OCI-LY7 (cell line): ENCODE measurements around the gene CCL14. TPM values are rescaled to one million over a fixed set of nuclear protein-coding genes. Genes with fewer than 3 reads are reported as not detected.

ENCODE experiments used
- BruUV-seq: library from RNA; stranded (reverse); fragments of 400-500 nt; replicated peaks from 2 replicates; lab custom pipeline; 2021; lab: Mats Ljungman, UMichigan
- CTCF ChIA-PET: fragments of 300-600 bp; sonication (Branson Sonifier 250); formaldehyde crosslinking; loops from one replicate; lab custom pipeline; 2022; ENCODE audit warnings: antibody characterized with exemption; ENCODE audit not compliant: unreplicated experiment; lab: Charles Lee
- POLR2A ChIA-PET: fragments of 300-600 bp; sonication (Branson Sonifier 250); formaldehyde crosslinking; loops from one replicate; lab custom pipeline; 2022; ENCODE audit warnings: antibody characterized with exemption; lab: Charles Lee
- DNase-seq: peaks from one replicate; pipeline ENCODE4 v3.0.0-alpha.2; 2015; ENCODE audit warnings: low spot score
- H2AFZ ChIP-seq: fragments of 200-600 bp; sonication (generic), shearing (Covaris generic); 2 replicates; pipeline ENCODE4 v1.6.1; 2014; ENCODE audit warnings: mild to moderate bottlenecking, antibody characterized with exemption, low read length, moderate library complexity
- H3K27ac ChIP-seq: fragments of 200-600 bp; sonication (generic); 2 replicates; pipeline ENCODE4 v1.5.1; 2014; ENCODE audit warnings: mixed run types, low read depth, mild to moderate bottlenecking, moderate library complexity, low read length, inconsistent platforms; ENCODE audit not compliant: poor library complexity, severe bottlenecking
- H3K36me3 ChIP-seq: fragments of 200-600 bp; sonication (generic); 2 replicates; pipeline ENCODE4 v1.6.1; 2014; ENCODE audit warnings: mild to moderate bottlenecking, antibody characterized with exemption, low read length, moderate library complexity, mixed read lengths; ENCODE audit not compliant: insufficient read depth
- H3K4me1 ChIP-seq: fragments of 200-600 bp; sonication (generic); 2 replicates; pipeline ENCODE4 v1.5.1; 2014; ENCODE audit warnings: mild to moderate bottlenecking, low read length; ENCODE audit not compliant: insufficient read depth, poor library complexity, severe bottlenecking
- H3K4me2 ChIP-seq: fragments of 200-600 bp; sonication (generic); 2 replicates; pipeline ENCODE4 v1.6.1; 2014; ENCODE audit warnings: mild to moderate bottlenecking, low read length
- H3K4me3 ChIP-seq: fragments of 200-600 bp; sonication (generic); 2 replicates; pipeline ENCODE4 v1.5.1; 2014; ENCODE audit warnings: mild to moderate bottlenecking, low read depth, low read length; ENCODE audit not compliant: poor library complexity, severe bottlenecking
- H3K79me2 ChIP-seq: fragments of 200-600 bp; sonication (generic); 2 replicates; pipeline ENCODE4 v1.6.1; 2016; ENCODE audit warnings: low read depth, mild to moderate bottlenecking, low read length, moderate library complexity, mixed read lengths; ENCODE audit not compliant: insufficient read depth
- H3K9me2 ChIP-seq: fragments of 200-600 bp; sonication (generic); 2 replicates; pipeline ENCODE4 v1.6.1; 2016; ENCODE audit warnings: mild to moderate bottlenecking, low read length, mixed read lengths; ENCODE audit not compliant: insufficient read depth
- H3K9me3 ChIP-seq: fragments of 200-600 bp; sonication (generic); 2 replicates; pipeline ENCODE4 v1.6.1; 2014; ENCODE audit warnings: mild to moderate bottlenecking, mixed run types, low read length, mixed read lengths
- H4K20me1 ChIP-seq: fragments of 200-600 bp; sonication (generic); 2 replicates; pipeline ENCODE4 v1.6.1; 2014; ENCODE audit warnings: mild to moderate bottlenecking, antibody characterized with exemption, low read length, moderate library complexity, mixed read lengths; ENCODE audit not compliant: insufficient read depth
- CTCF ChIP-seq: fragments of 200-600 bp; sonication (generic); conservative IDR thresholded peaks from 2 replicates; pipeline ENCODE4 v1.5.1; 2014; ENCODE audit warnings: mild to moderate bottlenecking, antibody characterized with exemption, low read length, moderate library complexity, mixed read lengths
- EZH2phosphoT487 ChIP-seq: fragments of 200-600 bp; sonication (generic); IDR thresholded peaks from 2 replicates; pipeline ENCODE4 v1.6.1; 2018; ENCODE audit warnings: low read depth, borderline replicate concordance, mild to moderate bottlenecking, mixed run types, antibody characterized with exemption, low read length, moderate library complexity, mixed read lengths
- intact Hi-C: fragments of 100-400 bp; cut with micrococcal nuclease; formaldehyde crosslinking; loops from one replicate; pipeline ENCODE4 v1.10.0; 2022; ENCODE audit not compliant: unreplicated experiment
- total RNA-seq, 2 experiments: library from RNA; depleted of rRNA in 1 of 2; stranded (reverse); fragments of >200 nt in 1 of 2; shearing (Covaris generic) in 1 of 2; gene quantifications; 2 replicates each; pipeline ENCODE4 v1.2.3, GENCODE V29; 2014 to 2022

The CCL14 gene
- total RNA-seq, 2 experiments from 2014 or later, result not detected

GRCh38 chr17:35949401-35949800, 37.1 kb downstream of the CCL14 start:
- no peak for TF ChIP-seq EZH2phosphoT487
- no peak overlapping the region for H2AFZ ChIP-seq
- no peaks in the 10 kb centered on the region for H3K4me1 ChIP-seq
- no peak overlapping the region for H3K27ac ChIP-seq
- ChIA-PET CTCF (interaction anchor here (1.2 kb wide), 1 partner anchor 8 kb away, joined by 3 read pairs; no protein-coding TSS in a partner anchor), POLR2A (no interaction called here)
- H3K9me2 ChIP-seq, result no peaks in the 10 kb centered on the region
- H4K20me1 ChIP-seq, result no peaks in the 10 kb centered on the region
- no peaks in the 10 kb centered on the region for H3K79me2 ChIP-seq
- H3K9me3 ChIP-seq, result no peaks in the 10 kb centered on the region
- DNase-seq, result no peak
- BruUV-seq, result no TSS peak
- intact Hi-C loops, result no loop called here
- no peaks in the 10 kb centered on the region for H3K36me3 ChIP-seq
- H3K4me2 ChIP-seq, result no peak overlapping the region
- no peak overlapping the region for H3K4me3 ChIP-seq

- no peaks in the 10 kb centered on the region for H4K20me1 ChIP-seq
- H3K9me2 ChIP-seq, result no peaks in the 10 kb centered on the region
- intact Hi-C loops, result no loop called here
- no peak for TF ChIP-seq CTCF
- no peak for TF ChIP-seq EZH2phosphoT487
- H3K4me3 ChIP-seq, result no peak overlapping the region
- POLR2A ChIA-PET, result interaction anchor here (0.7 kb wide), 1 partner anchor 77 kb away, joined by 4 read pairs; no protein-coding TSS in a partner anchor
- no peak overlapping the region for H2AFZ ChIP-seq
- no peak overlapping the region for H3K27ac ChIP-seq
- H3K9me3 ChIP-seq, result no peaks in the 10 kb centered on the region
- no peak for DNase-seq
- CTCF ChIA-PET, result no interaction called here
- H3K79me2 ChIP-seq, result no peaks in the 10 kb centered on the region
- BruUV-seq, result no TSS peak
- H3K36me3 ChIP-seq, result no peaks in the 10 kb centered on the region
- no peak overlapping the region for H3K4me2 ChIP-seq
- H3K4me1 ChIP-seq, result no peaks in the 10 kb centered on the region
These were observed 38.4 kb downstream of the CCL14 start for GRCh38 chr17:35948092-35948491.

- H3K4me2 ChIP-seq, result no peak overlapping the region
- no peaks in the 10 kb centered on the region for H3K36me3 ChIP-seq
- intact Hi-C loops, result no loop called here
- H3K9me2 ChIP-seq, result no peaks in the 10 kb centered on the region
- H3K4me3 ChIP-seq, result no peak overlapping the region
- CTCF ChIA-PET, result no interaction called here
- POLR2A ChIA-PET, result interaction anchor here (0.6 to 0.7 kb wide), 2 partner anchors 12 to 18 kb away, joined by 3 to 4 read pairs; no protein-coding TSS in a partner anchor
- no peaks in the 10 kb centered on the region for H3K4me1 ChIP-seq
- BruUV-seq, result no TSS peak
- no peak overlapping the region for H3K27ac ChIP-seq
- peak; percentile 55 for DNase-seq
- H3K9me3 ChIP-seq, result no peaks in the 10 kb centered on the region
- H2AFZ ChIP-seq, result no peak overlapping the region
- H3K79me2 ChIP-seq, result no peaks in the 10 kb centered on the region
- no peak for TF ChIP-seq EZH2phosphoT487
- peak; percentile 77 for TF ChIP-seq CTCF
- H4K20me1 ChIP-seq, result no peaks in the 10 kb centered on the region
These were observed 39.4 kb downstream of the CCL14 start for GRCh38 chr17:35947156-35947585.
